BJ (cell line): ENCODE measurements around the gene RNFT2. TPM values are rescaled to one million over a fixed set of nuclear protein-coding genes. Genes with fewer than 3 reads are reported as not detected.

Source experiments
- CTCF ChIA-PET: fragments of 350-600 bp; formaldehyde crosslinking; extraction: SDS; loops from one replicate; lab custom pipeline; 2021; ENCODE audit warnings: antibody characterized with exemption, inconsistent platforms; lab: Yijun Ruan, JAX
- POLR2A ChIA-PET: fragments of 300-600 bp; sonication (Branson Sonifier 250); formaldehyde crosslinking; extraction: SDS; loops from one replicate; lab custom pipeline; 2021; ENCODE audit warnings: antibody characterized with exemption; lab: Charles Lee
- DNase-seq: peaks from one replicate; pipeline ENCODE4 v3.0.0-alpha.2; 2011; ENCODE audit warnings: low read depth
- H3K27me3 ChIP-seq: 2 replicates; pipeline ENCODE4 v1.6.0; 2011; ENCODE audit warnings: low read length; ENCODE audit not compliant: control insufficient read depth, insufficient read depth
- H3K36me3 ChIP-seq: 2 replicates; pipeline ENCODE4 v1.5.1; 2011; ENCODE audit warnings: low read length; ENCODE audit not compliant: control insufficient read depth, insufficient read depth
- H3K4me3 ChIP-seq: 2 replicates; pipeline ENCODE4 v1.5.1; 2011; ENCODE audit warnings: low read depth, mild to moderate bottlenecking, control low read depth, low read length
- CTCF ChIP-seq: IDR thresholded peaks from 2 replicates; pipeline ENCODE4 v1.5.1; 2011; ENCODE audit warnings: low read depth, mild to moderate bottlenecking, control low read depth, inconsistent platforms, low read length, moderate library complexity; ENCODE audit not compliant: insufficient read depth
- polyA plus RNA-seq: library from polyadenylated mRNA; depleted of rRNA; stranded (reverse); fragments of >200 nt; gene quantifications from 2 replicates; pipeline ENCODE4 v1.2.3, GENCODE V29; 2011

Gene RNFT2
- polyA plus RNA-seq, 1 experiment: 1.2 TPM

GRCh38 chr12:116880213-116880816 is 142.2 kb downstream of the RNFT2 start:
- no peak for DNase-seq
- ChIA-PET POLR2A (no interaction called here), CTCF (interaction anchor here (0.6 to 3.8 kb wide), 8 partner anchors 10 to 236 kb away, joined by 3 to 55 read pairs (median 5); no protein-coding TSS in a partner anchor)
- TF ChIP-seq CTCF: no peak
- H3K4me3 ChIP-seq: no peak overlapping the region
- peaks cover 50% of the 10 kb centered on the region for H3K27me3 ChIP-seq
- H3K36me3 ChIP-seq: no peaks in the 10 kb centered on the region

DNA sequence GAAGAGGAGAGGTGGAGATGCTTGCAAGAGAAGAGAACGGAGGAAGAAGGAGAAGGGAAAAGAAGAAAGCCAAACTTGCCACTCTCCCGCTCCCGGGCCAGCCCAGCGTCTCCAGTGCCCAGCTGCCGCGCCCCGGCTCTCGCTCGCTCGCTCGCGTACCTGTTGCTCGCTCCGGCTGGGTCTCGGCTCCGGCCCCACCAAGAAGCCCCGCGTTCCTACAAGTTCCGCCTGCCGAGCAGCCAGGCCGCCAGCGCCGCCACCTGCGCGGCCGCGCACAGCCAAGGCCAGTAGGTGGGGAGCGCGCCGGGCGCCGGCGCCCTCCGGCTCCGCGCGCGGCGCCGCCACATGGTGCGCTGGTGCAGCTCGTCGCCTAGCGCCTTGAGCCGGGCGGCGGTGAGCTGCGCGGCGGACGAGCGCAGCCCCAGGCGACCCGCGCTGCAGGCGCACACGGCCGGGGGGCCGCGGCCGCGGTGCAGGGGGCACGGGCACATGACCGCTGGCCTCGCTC is 142.8 kb downstream of the RNFT2 start:
- H3K36me3 ChIP-seq: no peaks in the 10 kb centered on the region
- DNase-seq: no peak
- TF ChIP-seq CTCF: no peak
- CTCF ChIA-PET: interaction anchor here (0.6 to 3.8 kb wide), 9 partner anchors 10 to 235 kb away, joined by 3 to 55 read pairs (median 6); no protein-coding TSS in a partner anchor
- peak overlapping the region; percentile 4; the same call in 1 of the 2 replicates for H3K4me3 ChIP-seq
- POLR2A ChIA-PET: no interaction called here
- peaks cover 49% of the 10 kb centered on the region for H3K27me3 ChIP-seq

- no peak for DNase-seq
- Histone ChIP-seq H3K4me3 (peak within 1 kb of the TSS; percentile 11), H3K27me3 (peaks cover 46% of the 10 kb centered on the region), H3K36me3 (no peaks in the 10 kb centered on the region)
- CTCF ChIA-PET: interaction anchor here (0.6 to 3.8 kb wide), 9 partner anchors 12 to 634 kb away, joined by 3 to 55 read pairs (median 6); no protein-coding TSS in a partner anchor
- POLR2A ChIA-PET: no interaction called here
- TF ChIP-seq CTCF: no peak
These were observed 143.3 kb downstream of the RNFT2 start, which contains the start of gene HRK for GRCh38 chr12:116881325-116881876. Gene HRK, minus strand, starts transcription at chr12:116881441. Its CDS starts 134 bp downstream, at chr12:116881307.

- H3K4me3 ChIP-seq: no peak overlapping the region
- peaks cover 42% of the 10 kb centered on the region for H3K27me3 ChIP-seq
- no peaks in the 10 kb centered on the region for H3K36me3 ChIP-seq
- ChIA-PET CTCF (interaction anchor here (0.6 to 3.8 kb wide), 17 partner anchors 12 to 919 kb away, joined by 3 to 55 read pairs (median 3); no protein-coding TSS in a partner anchor), POLR2A (no interaction called here)
- no peak for TF ChIP-seq CTCF
- no peak for DNase-seq
These were observed 143.9 kb downstream of the RNFT2 start for GRCh38 chr12:116881877-116882507.

DNA sequence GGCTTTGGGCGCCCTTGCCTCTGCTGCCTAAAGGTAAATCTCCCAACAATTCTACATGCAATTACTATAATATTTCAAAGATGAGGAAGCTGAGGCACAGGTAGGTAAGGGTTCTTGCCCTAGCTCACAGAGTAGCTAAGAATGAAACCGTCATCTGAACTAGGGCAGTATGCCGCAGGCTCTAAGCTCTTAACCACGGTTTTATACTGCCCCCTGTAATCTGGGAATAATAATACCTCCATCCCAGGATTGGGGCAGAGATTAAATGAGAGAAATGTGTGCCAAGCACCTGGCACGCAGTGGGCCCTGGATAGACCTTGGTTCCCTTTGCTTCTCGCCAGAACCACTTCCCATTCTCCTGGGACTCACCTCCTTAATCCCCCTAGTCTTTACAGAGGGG is 144.6 kb downstream of the RNFT2 start:
- ChIA-PET CTCF (interaction anchor here (0.6 to 3.8 kb wide), 16 partner anchors 13 to 920 kb away, joined by 3 to 55 read pairs (median 3); no protein-coding TSS in a partner anchor), POLR2A (no interaction called here)
- TF ChIP-seq CTCF: peak; percentile 48
- no peaks in the 10 kb centered on the region for H3K36me3 ChIP-seq
- DNase-seq: no peak
- no peak overlapping the region for H3K4me3 ChIP-seq
- peaks cover 44% of the 10 kb centered on the region for H3K27me3 ChIP-seq
